GM23338 (cell line): Measurements from ENCODE around the gene GRID1. TPM values are rescaled to one million over a fixed set of nuclear protein-coding genes. Genes with fewer than 3 reads are reported as not detected.

Experiments used
- ATAC-seq: fragments of 200-7000 bp; cut with Tn5 transposase; 3 replicates; pipeline ENCODE4 v1.9.1; 2020
- DNase-seq: peaks from one replicate; pipeline ENCODE4 v3.0.0-alpha.2; 2015; ENCODE audit warnings: low spot score
- H2AFZ ChIP-seq: fragments of 200-600 bp; sonication (generic); 2 replicates; pipeline ENCODE4 v1.8.0; 2016; ENCODE audit warnings: antibody characterized with exemption, mild to moderate bottlenecking, moderate library complexity
- H3F3A ChIP-seq: fragments of 200-600 bp; sonication (generic); replicated peaks from 2 replicates; pipeline ENCODE4 v1.8.0; 2017; ENCODE audit warnings: antibody characterized with exemption, mixed run types, low read depth
- H3K27ac ChIP-seq: fragments of 200-600 bp; sonication (generic); 2 replicates; pipeline ENCODE4 v1.6.1; 2016; ENCODE audit warnings: low read depth
- H3K27me3 ChIP-seq: fragments of 200-600 bp; sonication (generic); 2 replicates; pipeline ENCODE4 v1.8.0; 2016; ENCODE audit warnings: mild to moderate bottlenecking, mixed run types, moderate library complexity; ENCODE audit not compliant: insufficient read depth
- H3K36me3 ChIP-seq: fragments of 200-600 bp; sonication (generic); 2 replicates; pipeline ENCODE4 v1.8.0; 2016; ENCODE audit warnings: mild to moderate bottlenecking; ENCODE audit not compliant: insufficient read depth
- H3K4me1 ChIP-seq: fragments of 200-600 bp; sonication (generic); 2 replicates; pipeline ENCODE4 v1.8.0; 2016; ENCODE audit warnings: mild to moderate bottlenecking, moderate library complexity; ENCODE audit not compliant: insufficient read depth
- H3K4me2 ChIP-seq: fragments of 200-600 bp; sonication (generic); 2 replicates; pipeline ENCODE4 v1.7.1; 2017; ENCODE audit warnings: mixed run types
- H3K4me3 ChIP-seq: fragments of 200-600 bp; sonication (generic); 2 replicates; pipeline ENCODE4 v1.6.1; 2016; ENCODE audit warnings: mixed run types
- H3K79me2 ChIP-seq: fragments of 200-600 bp; sonication (generic); replicated peaks from 2 replicates; pipeline ENCODE4 v1.8.0; 2017; ENCODE audit warnings: mild to moderate bottlenecking; ENCODE audit not compliant: insufficient read depth
- H3K9me2 ChIP-seq: fragments of 200-600 bp; sonication (generic); 2 replicates; pipeline ENCODE4 v1.8.0; 2017; ENCODE audit not compliant: insufficient read depth
- H4K20me1 ChIP-seq: fragments of 200-600 bp; sonication (generic); replicated peaks from 2 replicates; pipeline ENCODE4 v1.8.0; 2017; ENCODE audit warnings: mild to moderate bottlenecking; ENCODE audit not compliant: insufficient read depth
- H3K27ac Mint-ChIP-seq: 2 replicates; pipeline ENCODE4 v1.8.0; 2020; ENCODE audit warnings: inconsistent platforms, mild to moderate bottlenecking, moderate library complexity, mixed read lengths
- H3K27me3 Mint-ChIP-seq: 3 replicates; pipeline ENCODE4 v1.8.0; 2022; ENCODE audit warnings: low read depth, mild to moderate bottlenecking, moderate library complexity, mixed read lengths, inconsistent platforms; ENCODE audit not compliant: insufficient read depth, poor library complexity
- H3K36me3 Mint-ChIP-seq: 3 replicates; pipeline ENCODE4 v1.8.0; 2021; ENCODE audit warnings: low read depth, mild to moderate bottlenecking, inconsistent platforms, moderate library complexity, mixed read lengths
- H3K4me1 Mint-ChIP-seq: 3 replicates; pipeline ENCODE4 v1.8.0; 2020; ENCODE audit warnings: mild to moderate bottlenecking, inconsistent platforms, mixed read lengths
- H3K4me3 Mint-ChIP-seq: 3 replicates; pipeline ENCODE4 v1.8.0; 2021; ENCODE audit warnings: moderate library complexity, mild to moderate bottlenecking, inconsistent platforms, mixed read lengths
- H3K9me3 Mint-ChIP-seq: 3 replicates; pipeline ENCODE4 v1.8.0; 2020; ENCODE audit warnings: moderate library complexity, mild to moderate bottlenecking, inconsistent platforms, mixed read lengths
- CREB1 ChIP-seq: fragments of 250-450 bp; sonication (Bioruptor Pico); IDR thresholded peaks from 2 replicates; pipeline ENCODE4 v1.5.0; 2020; ENCODE audit warnings: low read depth, mild to moderate bottlenecking, moderate library complexity
- EZH2 ChIP-seq: fragments of 200-600 bp; sonication (generic); IDR thresholded peaks from one replicate; pipeline ENCODE4 v1.8.0; 2017; ENCODE audit warnings: antibody characterized with exemption, mild to moderate bottlenecking, low read depth; ENCODE audit not compliant: unreplicated experiment
- EZH2phosphoT487 ChIP-seq: fragments of 200-600 bp; sonication (generic); IDR thresholded peaks from one replicate; pipeline ENCODE4 v1.8.1; 2018; ENCODE audit warnings: antibody characterized with exemption; ENCODE audit not compliant: unreplicated experiment
- JUNB ChIP-seq: IDR thresholded peaks from one replicate; pipeline ENCODE4 v1.6.1; 2016; ENCODE audit warnings: antibody characterized with exemption; ENCODE audit not compliant: unreplicated experiment
- NANOG ChIP-seq: IDR thresholded peaks from 2 replicates; pipeline ENCODE4 v1.6.1; 2016; ENCODE audit warnings: antibody characterized with exemption, borderline replicate concordance
- POLR2AphosphoS5 ChIP-seq: IDR thresholded peaks from 2 replicates; pipeline ENCODE4 v1.6.1; 2016; ENCODE audit warnings: antibody characterized with exemption, low read depth
- STAT1 ChIP-seq: IDR thresholded peaks from one replicate; pipeline ENCODE4 v1.6.1; 2016; ENCODE audit warnings: antibody characterized with exemption; ENCODE audit not compliant: unreplicated experiment
- ZNF114 ChIP-seq: fragments of 250-450 bp; sonication (Bioruptor Pico); IDR thresholded peaks from 2 replicates; pipeline ENCODE4 v1.5.0; 2020; ENCODE audit warnings: mild to moderate bottlenecking, moderate library complexity
- ZNF331 ChIP-seq: fragments of 250-450 bp; sonication (Bioruptor Pico); IDR thresholded peaks from 2 replicates; pipeline ENCODE4 v1.5.0; 2020; ENCODE audit warnings: low read depth, mild to moderate bottlenecking, moderate library complexity
- polyA plus RNA-seq: library from polyadenylated mRNA; unstranded; fragments of >200 nt; fragmentation: Nextera tagmentation; extraction: Ambion mirVana; gene quantifications from 2 replicates; pipeline ENCODE4 v1.2.1, GENCODE V29; 2016
- total RNA-seq: library from RNA; depleted of rRNA; stranded (reverse); fragments of >200 nt; shearing (Covaris generic); gene quantifications from 2 replicates; pipeline ENCODE4 v1.2.3, GENCODE V29; 2014
- TF ChIP-seq, protein P1 (sequence below): IDR thresholded peaks from one replicate; pipeline ENCODE4 v1.6.1; 2018; ENCODE audit warnings: antibody characterized with exemption; ENCODE audit not compliant: unreplicated experiment
- TF ChIP-seq, protein P2 (sequence below): IDR thresholded peaks from 2 replicates; pipeline ENCODE4 v1.6.1; 2016; ENCODE audit warnings: antibody characterized with exemption
- TF ChIP-seq, protein P3 (sequence below), 2 experiments: fragments of 200-600 bp in 1 of 2; sonication (generic) in 1 of 2; conservative IDR thresholded peaks; 2 replicates each; pipeline versions ENCODE4 v1.5.1 to v1.6.1; 2016 to 2017; ENCODE audit warnings: antibody characterized with exemption in 2 of 2, low read depth in 2 of 2, mild to moderate bottlenecking in 2 of 2, moderate library complexity in 1 of 2
- TF ChIP-seq, protein P4 (sequence below): fragments of 250-450 bp; sonication (Bioruptor Pico); IDR thresholded peaks from 2 replicates; pipeline ENCODE4 v1.5.0; 2020; ENCODE audit warnings: mild to moderate bottlenecking, moderate library complexity

GRID1 gene
- total and polyA plus RNA-seq, 2 experiments from 2014 or later = 0.14 to 0.15 TPM

DNA sequence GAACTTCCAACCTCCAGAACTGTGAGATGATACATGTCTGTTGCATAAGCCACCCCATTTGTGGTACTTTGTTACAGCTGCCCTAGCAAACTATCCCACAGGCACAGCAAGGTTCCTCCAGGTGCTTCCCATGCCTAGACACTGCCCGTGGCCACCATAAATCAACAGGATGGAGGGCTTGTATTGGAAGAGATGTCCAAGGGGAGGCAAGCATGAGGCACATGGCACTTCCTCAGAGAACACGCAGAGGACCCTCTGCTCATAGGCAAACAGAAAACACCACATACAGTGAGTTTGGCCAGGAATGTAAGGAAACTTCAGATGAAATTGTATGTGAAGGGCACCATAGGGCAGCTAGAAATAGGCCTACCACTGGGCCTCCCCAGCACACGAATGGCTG is 291.1 kb downstream of the GRID1 start:
- Histone ChIP-seq H2AFZ (no peak overlapping the region), H3K27me3 (no peaks in the 10 kb centered on the region), H4K20me1 (no peaks in the 10 kb centered on the region), H3K4me2 (no peak overlapping the region), H3K9me2 (no peaks in the 10 kb centered on the region), H3K4me3 (no peak overlapping the region), H3K79me2 (no peaks in the 10 kb centered on the region), H3K36me3 (no peaks in the 10 kb centered on the region), H3F3A (no peaks in the 10 kb centered on the region), H3K4me1 (no peaks in the 10 kb centered on the region), H3K27ac (no peak overlapping the region)
- Mint-ChIP-seq H3K27me3 (peaks cover 7% of the 10 kb centered on the region), H3K4me1 (peaks cover 8% of the 10 kb centered on the region), H3K36me3 (peaks cover 9% of the 10 kb centered on the region), H3K4me3 (no peak overlapping the region), H3K9me3 (peaks cover 63% of the 10 kb centered on the region), H3K27ac (no peak overlapping the region)
- ATAC-seq (no peak), DNase-seq (no peak)
- TF ChIP-seq POLR2AphosphoS5 = no peak
- TF ChIP-seq EZH2phosphoT487 = no peak
- no peak for TF ChIP-seq ZNF331 (CRISPR knock-in tag)
- TF ChIP-seq, protein P1, sequence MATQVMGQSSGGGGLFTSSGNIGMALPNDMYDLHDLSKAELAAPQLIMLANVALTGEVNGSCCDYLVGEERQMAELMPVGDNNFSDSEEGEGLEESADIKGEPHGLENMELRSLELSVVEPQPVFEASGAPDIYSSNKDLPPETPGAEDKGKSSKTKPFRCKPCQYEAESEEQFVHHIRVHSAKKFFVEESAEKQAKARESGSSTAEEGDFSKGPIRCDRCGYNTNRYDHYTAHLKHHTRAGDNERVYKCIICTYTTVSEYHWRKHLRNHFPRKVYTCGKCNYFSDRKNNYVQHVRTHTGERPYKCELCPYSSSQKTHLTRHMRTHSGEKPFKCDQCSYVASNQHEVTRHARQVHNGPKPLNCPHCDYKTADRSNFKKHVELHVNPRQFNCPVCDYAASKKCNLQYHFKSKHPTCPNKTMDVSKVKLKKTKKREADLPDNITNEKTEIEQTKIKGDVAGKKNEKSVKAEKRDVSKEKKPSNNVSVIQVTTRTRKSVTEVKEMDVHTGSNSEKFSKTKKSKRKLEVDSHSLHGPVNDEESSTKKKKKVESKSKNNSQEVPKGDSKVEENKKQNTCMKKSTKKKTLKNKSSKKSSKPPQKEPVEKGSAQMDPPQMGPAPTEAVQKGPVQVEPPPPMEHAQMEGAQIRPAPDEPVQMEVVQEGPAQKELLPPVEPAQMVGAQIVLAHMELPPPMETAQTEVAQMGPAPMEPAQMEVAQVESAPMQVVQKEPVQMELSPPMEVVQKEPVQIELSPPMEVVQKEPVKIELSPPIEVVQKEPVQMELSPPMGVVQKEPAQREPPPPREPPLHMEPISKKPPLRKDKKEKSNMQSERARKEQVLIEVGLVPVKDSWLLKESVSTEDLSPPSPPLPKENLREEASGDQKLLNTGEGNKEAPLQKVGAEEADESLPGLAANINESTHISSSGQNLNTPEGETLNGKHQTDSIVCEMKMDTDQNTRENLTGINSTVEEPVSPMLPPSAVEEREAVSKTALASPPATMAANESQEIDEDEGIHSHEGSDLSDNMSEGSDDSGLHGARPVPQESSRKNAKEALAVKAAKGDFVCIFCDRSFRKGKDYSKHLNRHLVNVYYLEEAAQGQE = no peak
- TF ChIP-seq, protein P2, sequence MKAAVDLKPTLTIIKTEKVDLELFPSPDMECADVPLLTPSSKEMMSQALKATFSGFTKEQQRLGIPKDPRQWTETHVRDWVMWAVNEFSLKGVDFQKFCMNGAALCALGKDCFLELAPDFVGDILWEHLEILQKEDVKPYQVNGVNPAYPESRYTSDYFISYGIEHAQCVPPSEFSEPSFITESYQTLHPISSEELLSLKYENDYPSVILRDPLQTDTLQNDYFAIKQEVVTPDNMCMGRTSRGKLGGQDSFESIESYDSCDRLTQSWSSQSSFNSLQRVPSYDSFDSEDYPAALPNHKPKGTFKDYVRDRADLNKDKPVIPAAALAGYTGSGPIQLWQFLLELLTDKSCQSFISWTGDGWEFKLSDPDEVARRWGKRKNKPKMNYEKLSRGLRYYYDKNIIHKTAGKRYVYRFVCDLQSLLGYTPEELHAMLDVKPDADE = no peak
- TF ChIP-seq, protein P3, sequence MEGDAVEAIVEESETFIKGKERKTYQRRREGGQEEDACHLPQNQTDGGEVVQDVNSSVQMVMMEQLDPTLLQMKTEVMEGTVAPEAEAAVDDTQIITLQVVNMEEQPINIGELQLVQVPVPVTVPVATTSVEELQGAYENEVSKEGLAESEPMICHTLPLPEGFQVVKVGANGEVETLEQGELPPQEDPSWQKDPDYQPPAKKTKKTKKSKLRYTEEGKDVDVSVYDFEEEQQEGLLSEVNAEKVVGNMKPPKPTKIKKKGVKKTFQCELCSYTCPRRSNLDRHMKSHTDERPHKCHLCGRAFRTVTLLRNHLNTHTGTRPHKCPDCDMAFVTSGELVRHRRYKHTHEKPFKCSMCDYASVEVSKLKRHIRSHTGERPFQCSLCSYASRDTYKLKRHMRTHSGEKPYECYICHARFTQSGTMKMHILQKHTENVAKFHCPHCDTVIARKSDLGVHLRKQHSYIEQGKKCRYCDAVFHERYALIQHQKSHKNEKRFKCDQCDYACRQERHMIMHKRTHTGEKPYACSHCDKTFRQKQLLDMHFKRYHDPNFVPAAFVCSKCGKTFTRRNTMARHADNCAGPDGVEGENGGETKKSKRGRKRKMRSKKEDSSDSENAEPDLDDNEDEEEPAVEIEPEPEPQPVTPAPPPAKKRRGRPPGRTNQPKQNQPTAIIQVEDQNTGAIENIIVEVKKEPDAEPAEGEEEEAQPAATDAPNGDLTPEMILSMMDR (conservative IDR thresholded peaks at IDR 0.05; ENCODE audit: low read depth in 2 of 2) = no peak
- TF ChIP-seq JUNB = no peak
- no peak for TF ChIP-seq EZH2
- TF ChIP-seq CREB1 = no peak
- TF ChIP-seq, protein P4, sequence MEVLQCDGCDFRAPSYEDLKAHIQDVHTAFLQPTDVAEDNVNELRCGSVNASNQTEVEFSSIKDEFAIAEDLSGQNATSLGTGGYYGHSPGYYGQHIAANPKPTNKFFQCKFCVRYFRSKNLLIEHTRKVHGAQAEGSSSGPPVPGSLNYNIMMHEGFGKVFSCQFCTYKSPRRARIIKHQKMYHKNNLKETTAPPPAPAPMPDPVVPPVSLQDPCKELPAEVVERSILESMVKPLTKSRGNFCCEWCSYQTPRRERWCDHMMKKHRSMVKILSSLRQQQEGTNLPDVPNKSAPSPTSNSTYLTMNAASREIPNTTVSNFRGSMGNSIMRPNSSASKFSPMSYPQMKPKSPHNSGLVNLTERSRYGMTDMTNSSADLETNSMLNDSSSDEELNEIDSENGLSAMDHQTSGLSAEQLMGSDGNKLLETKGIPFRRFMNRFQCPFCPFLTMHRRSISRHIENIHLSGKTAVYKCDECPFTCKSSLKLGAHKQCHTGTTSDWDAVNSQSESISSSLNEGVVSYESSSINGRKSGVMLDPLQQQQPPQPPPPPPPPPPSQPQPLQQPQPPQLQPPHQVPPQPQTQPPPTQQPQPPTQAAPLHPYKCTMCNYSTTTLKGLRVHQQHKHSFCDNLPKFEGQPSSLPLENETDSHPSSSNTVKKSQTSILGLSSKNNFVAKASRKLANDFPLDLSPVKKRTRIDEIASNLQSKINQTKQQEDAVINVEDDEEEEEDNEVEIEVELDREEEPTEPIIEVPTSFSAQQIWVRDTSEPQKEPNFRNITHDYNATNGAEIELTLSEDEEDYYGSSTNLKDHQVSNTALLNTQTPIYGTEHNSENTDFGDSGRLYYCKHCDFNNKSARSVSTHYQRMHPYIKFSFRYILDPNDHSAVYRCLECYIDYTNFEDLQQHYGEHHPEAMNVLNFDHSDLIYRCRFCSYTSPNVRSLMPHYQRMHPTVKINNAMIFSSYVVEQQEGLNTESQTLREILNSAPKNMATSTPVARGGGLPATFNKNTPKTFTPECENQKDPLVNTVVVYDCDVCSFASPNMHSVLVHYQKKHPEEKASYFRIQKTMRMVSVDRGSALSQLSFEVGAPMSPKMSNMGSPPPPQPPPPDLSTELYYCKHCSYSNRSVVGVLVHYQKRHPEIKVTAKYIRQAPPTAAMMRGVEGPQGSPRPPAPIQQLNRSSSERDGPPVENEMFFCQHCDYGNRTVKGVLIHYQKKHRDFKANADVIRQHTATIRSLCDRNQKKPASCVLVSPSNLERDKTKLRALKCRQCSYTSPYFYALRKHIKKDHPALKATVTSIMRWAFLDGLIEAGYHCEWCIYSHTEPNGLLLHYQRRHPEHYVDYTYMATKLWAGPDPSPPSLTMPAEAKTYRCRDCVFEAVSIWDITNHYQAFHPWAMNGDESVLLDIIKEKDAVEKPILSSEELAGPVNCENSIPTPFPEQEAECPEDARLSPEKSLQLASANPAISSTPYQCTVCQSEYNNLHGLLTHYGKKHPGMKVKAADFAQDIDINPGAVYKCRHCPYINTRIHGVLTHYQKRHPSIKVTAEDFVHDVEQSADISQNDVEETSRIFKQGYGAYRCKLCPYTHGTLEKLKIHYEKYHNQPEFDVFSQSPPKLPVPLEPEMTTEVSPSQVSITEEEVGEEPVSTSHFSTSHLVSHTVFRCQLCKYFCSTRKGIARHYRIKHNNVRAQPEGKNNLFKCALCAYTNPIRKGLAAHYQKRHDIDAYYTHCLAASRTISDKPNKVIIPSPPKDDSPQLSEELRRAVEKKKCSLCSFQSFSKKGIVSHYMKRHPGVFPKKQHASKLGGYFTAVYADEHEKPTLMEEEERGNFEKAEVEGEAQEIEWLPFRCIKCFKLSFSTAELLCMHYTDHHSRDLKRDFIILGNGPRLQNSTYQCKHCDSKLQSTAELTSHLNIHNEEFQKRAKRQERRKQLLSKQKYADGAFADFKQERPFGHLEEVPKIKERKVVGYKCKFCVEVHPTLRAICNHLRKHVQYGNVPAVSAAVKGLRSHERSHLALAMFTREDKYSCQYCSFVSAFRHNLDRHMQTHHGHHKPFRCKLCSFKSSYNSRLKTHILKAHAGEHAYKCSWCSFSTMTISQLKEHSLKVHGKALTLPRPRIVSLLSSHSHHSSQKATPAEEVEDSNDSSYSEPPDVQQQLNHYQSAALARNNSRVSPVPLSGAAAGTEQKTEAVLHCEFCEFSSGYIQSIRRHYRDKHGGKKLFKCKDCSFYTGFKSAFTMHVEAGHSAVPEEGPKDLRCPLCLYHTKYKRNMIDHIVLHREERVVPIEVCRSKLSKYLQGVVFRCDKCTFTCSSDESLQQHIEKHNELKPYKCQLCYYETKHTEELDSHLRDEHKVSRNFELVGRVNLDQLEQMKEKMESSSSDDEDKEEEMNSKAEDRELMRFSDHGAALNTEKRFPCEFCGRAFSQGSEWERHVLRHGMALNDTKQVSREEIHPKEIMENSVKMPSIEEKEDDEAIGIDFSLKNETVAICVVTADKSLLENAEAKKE (CRISPR knock-in tag) = no peak
- no peak for TF ChIP-seq NANOG
- no peak for TF ChIP-seq ZNF114 (CRISPR knock-in tag)
- TF ChIP-seq STAT1 = no peak
